GM19455 (cell line): ENCODE measurements around the gene KRTAP5-7.

Source experiments
- ATAC-seq: cut with Tn5 transposase; IDR thresholded peaks from one replicate; pipeline ENCODE4 v1.9.1; 2021; ENCODE audit not compliant: unreplicated experiment

The KRTAP5-7 gene

GRCh38 chr11:71495286-71496230 is 31.5 kb upstream of the KRTAP5-7 start:
- ATAC-seq: no peak

- ATAC-seq: no peak
Measured at GRCh38 chr11:71496421-71496820, 30.6 kb upstream of the KRTAP5-7 start.

- ATAC-seq: no peak
Measured at GRCh38 chr11:71498091-71498490, 29.0 kb upstream of the KRTAP5-7 start.

- ATAC-seq: no peak
Measured at GRCh38 chr11:71499125-71499524, 27.9 kb upstream of the KRTAP5-7 start.

- no peak for ATAC-seq
Measured at GRCh38 chr11:71499546-71499945, 27.5 kb upstream of the KRTAP5-7 start.

- ATAC-seq: no peak
Measured at GRCh38 chr11:71500601-71501021, 26.5 kb upstream of the KRTAP5-7 start.

- ATAC-seq: no peak
Measured at GRCh38 chr11:71501071-71501985, 25.7 kb upstream of the KRTAP5-7 start.

- ATAC-seq: no peak
Measured at GRCh38 chr11:71502026-71502425, 25.0 kb upstream of the KRTAP5-7 start.

GRCh38 chr11:71502871-71503435 is 24.1 kb upstream of the KRTAP5-7 start:
- no peak for ATAC-seq

GRCh38 chr11:71504531-71504930 is 22.5 kb upstream of the KRTAP5-7 start:
- ATAC-seq: no peak

- no peak for ATAC-seq
Measured at GRCh38 chr11:71505001-71505400, 22.1 kb upstream of the KRTAP5-7 start.

- no peak for ATAC-seq
Measured at GRCh38 chr11:71505781-71506180, 21.3 kb upstream of the KRTAP5-7 start.

GRCh38 chr11:71507102-71507501 is 20.0 kb upstream of the KRTAP5-7 start:
- no peak for ATAC-seq

- ATAC-seq: no peak
Measured at GRCh38 chr11:71518506-71519471, 8.3 kb upstream of the KRTAP5-7 start.

- no peak for ATAC-seq
Measured at GRCh38 chr11:71519546-71519945, 7.5 kb upstream of the KRTAP5-7 start.

GRCh38 chr11:71525188-71525937 is 1.7 kb upstream of the KRTAP5-7 start:
- ATAC-seq: no peak

GRCh38 chr11:71525938-71526495 is 1.1 kb upstream of the KRTAP5-7 start:
- ATAC-seq: no peak

GRCh38 chr11:71527576-71528210 is 626 bp downstream of the KRTAP5-7 start:
- ATAC-seq: no peak

GRCh38 chr11:71530602-71531001 is 3.5 kb downstream of the KRTAP5-7 start:
- no peak for ATAC-seq
